Measurements from ENCODE around the gene BMP8A. TPM values are rescaled to one million over a fixed set of nuclear protein-coding genes. Genes with fewer than 3 reads are reported as not detected.

BMP8A gene
- polyA plus RNA-seq, 2 of the 4 experiments (the other 2 are of a cell fraction), result 0.13 TPM; not detected in 1

- TF ChIP-seq HMGXB4 (CRISPR knock-in tag; IDR thresholded peaks at IDR 0.05; ENCODE audit: borderline replicate concordance), result no peak
- no peak for TF ChIP-seq MAFK (IDR thresholded peaks at IDR 0.05; ENCODE audit: partially characterized antibody)
- TF ChIP-seq, protein P1, sequence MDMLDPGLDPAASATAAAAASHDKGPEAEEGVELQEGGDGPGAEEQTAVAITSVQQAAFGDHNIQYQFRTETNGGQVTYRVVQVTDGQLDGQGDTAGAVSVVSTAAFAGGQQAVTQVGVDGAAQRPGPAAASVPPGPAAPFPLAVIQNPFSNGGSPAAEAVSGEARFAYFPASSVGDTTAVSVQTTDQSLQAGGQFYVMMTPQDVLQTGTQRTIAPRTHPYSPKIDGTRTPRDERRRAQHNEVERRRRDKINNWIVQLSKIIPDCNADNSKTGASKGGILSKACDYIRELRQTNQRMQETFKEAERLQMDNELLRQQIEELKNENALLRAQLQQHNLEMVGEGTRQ (IDR thresholded peaks at IDR 0.05), result no peak
- no peak for TF ChIP-seq HOXB5 (CRISPR knock-in tag; IDR thresholded peaks at IDR 0.05)
These were observed 52.9 kb downstream of the BMP8A start (continued) for GRCh38 chr1:39544327-39544726.

GRCh38 chr1:39545531-39545930, 54.1 kb downstream of the BMP8A start:
- TF ChIP-seq NFE2L2 (conservative IDR thresholded peaks at IDR 0.05; ENCODE audit: low read length) (no peak), HOXB5 (CRISPR knock-in tag; IDR thresholded peaks at IDR 0.05) (no peak), CTCF (IDR thresholded peaks at IDR 0.05) (no peak), POLR2AphosphoS2 (conservative IDR thresholded peaks at IDR 0.05; ENCODE audit: low read length) (no peak), KDM5A (IDR thresholded peaks at IDR 0.05) (no peak), RNF2 (IDR thresholded peaks at IDR 0.05; ENCODE audit: borderline replicate concordance, low read depth) (no peak)
- TF ChIP-seq, protein P2, sequence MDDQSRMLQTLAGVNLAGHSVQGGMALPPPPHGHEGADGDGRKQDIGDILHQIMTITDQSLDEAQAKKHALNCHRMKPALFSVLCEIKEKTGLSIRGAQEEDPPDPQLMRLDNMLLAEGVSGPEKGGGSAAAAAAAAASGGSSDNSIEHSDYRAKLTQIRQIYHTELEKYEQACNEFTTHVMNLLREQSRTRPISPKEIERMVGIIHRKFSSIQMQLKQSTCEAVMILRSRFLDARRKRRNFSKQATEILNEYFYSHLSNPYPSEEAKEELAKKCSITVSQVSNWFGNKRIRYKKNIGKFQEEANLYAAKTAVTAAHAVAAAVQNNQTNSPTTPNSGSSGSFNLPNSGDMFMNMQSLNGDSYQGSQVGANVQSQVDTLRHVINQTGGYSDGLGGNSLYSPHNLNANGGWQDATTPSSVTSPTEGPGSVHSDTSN (IDR thresholded peaks at IDR 0.05), result no peak
- Histone ChIP-seq H3K4me3 (no peak overlapping the region), H3K27ac (no peak overlapping the region), H3K4me1 (no peaks in the 10 kb centered on the region), H3K9me3 (no peaks in the 10 kb centered on the region), H3K4me2 (no peak overlapping the region)
- no peak for DNase-seq (ENCODE audit: low read depth in 1 of 2, low spot score in 1 of 2)
- 93% methylated on average over 4 of the region's 9 CpGs for WGBS (ENCODE audit: missing lambda C conversion rate)
- FAIRE-seq, result no peak
- ChIA-PET POLR2A (no interaction called here), CTCF (interaction anchor here (0.6 to 1.1 kb wide), 2 partner anchors 39 to 447 kb away, joined by 3 read pairs; no protein-coding TSS in a partner anchor)
- ATAC-seq, result no peak

DNA sequence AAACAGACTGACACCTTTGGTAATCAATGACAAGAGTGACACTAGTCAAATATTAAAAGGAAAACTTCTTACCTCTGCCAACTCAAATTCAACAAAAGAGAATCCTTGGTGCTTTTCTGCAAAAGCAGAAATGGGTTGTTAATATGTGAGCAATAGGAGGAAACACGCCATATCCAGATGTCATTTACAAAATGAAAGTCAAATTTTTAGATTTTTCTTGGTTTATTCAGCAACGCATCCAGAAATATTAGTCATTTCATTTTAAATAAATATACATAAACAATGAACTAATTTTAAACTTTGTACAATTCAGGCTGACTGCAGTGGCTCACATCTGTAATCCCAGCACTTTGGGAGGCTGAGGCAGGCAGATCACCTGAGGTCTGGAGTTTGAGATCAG, 62.8 kb downstream of the BMP8A start:
- CTCF ChIA-PET, result no interaction called here
- WGBS (ENCODE audit: missing lambda C conversion rate), result 89% methylated on average over 2 of the region's 2 CpGs

More for the DNA sequence above, 62.8 kb downstream of the BMP8A start:
- ATAC-seq (no peak), FAIRE-seq (no peak), DNase-seq (ENCODE audit: low read depth in 1 of 2, low spot score in 1 of 2) (no peak)
- peaks cover 5% of the 10 kb centered on the region; the same call in 2 of the 3 replicates for H3K4me1 ChIP-seq
- TF ChIP-seq EHMT2 (IDR thresholded peaks at IDR 0.05; ENCODE audit: low read depth) (no peak), RNF2 (IDR thresholded peaks at IDR 0.05; ENCODE audit: borderline replicate concordance, low read depth) (no peak), CHD2 (IDR thresholded peaks at IDR 0.05; ENCODE audit: low read length, partially characterized antibody) (no peak), CEBPB (IDR thresholded peaks at IDR 0.05) (no peak), EHF (CRISPR knock-in tag; IDR thresholded peaks at IDR 0.05) (no peak), ELK1 (IDR thresholded peaks at IDR 0.05; ENCODE audit: low read depth, low read length) (no peak)
- no peak overlapping the region for H3K27ac ChIP-seq
- no peaks in the 10 kb centered on the region for H3K9me3 ChIP-seq
- H3K4me3 ChIP-seq, result no peak overlapping the region
- POLR2A ChIA-PET, result no interaction called here
- no peak overlapping the region for H3K4me2 ChIP-seq
